GM21515 (cell line): ENCODE measurements around the gene H2BK1.
A peak's percentile ranks its signal among the peaks of the same experiment; 100 is the strongest.

Source experiments
- ATAC-seq: cut with Tn5 transposase; IDR thresholded peaks from one replicate; pipeline ENCODE4 v1.9.1; 2021; ENCODE audit not compliant: unreplicated experiment

The H2BK1 gene

GRCh38 chr7:151179946-151180345 lies 30.3 kb downstream of the H2BK1 start:
- ATAC-seq = no peak

GRCh38 chr7:151179287-151179860 lies 30.9 kb downstream of the H2BK1 start:
- no peak for ATAC-seq

- ATAC-seq = no peak
Observed at GRCh38 chr7:151178831-151179230, 31.5 kb downstream of the H2BK1 start.

GRCh38 chr7:151178236-151178635 lies 32.1 kb downstream of the H2BK1 start:
- ATAC-seq = no peak

GRCh38 chr7:151177310-151177709 lies 33.0 kb downstream of the H2BK1 start:
- ATAC-seq = no peak

GRCh38 chr7:151176401-151176800 lies 33.9 kb downstream of the H2BK1 start:
- ATAC-seq = no peak

GRCh38 chr7:151175793-151176311 lies 34.4 kb downstream of the H2BK1 start:
- ATAC-seq = no peak

GRCh38 chr7:151175047-151175792 lies 35.1 kb downstream of the H2BK1 start:
- ATAC-seq = no peak

- ATAC-seq = no peak
Observed at GRCh38 chr7:151174246-151175046, 35.8 kb downstream of the H2BK1 start.

- no peak for ATAC-seq
Observed at GRCh38 chr7:151173386-151174245, 36.7 kb downstream of the H2BK1 start.

GRCh38 chr7:151172273-151173141 lies 37.8 kb downstream of the H2BK1 start:
- peak; percentile 56 for ATAC-seq

GRCh38 chr7:151168787-151169162 lies 41.5 kb downstream of the H2BK1 start:
- ATAC-seq = no peak

GRCh38 chr7:151168003-151168786 lies 42.1 kb downstream of the H2BK1 start:
- no peak for ATAC-seq

GRCh38 chr7:151167197-151167961 lies 42.9 kb downstream of the H2BK1 start, which contains the start of gene GBX1:
GBX1 (minus strand) TSS chr7:151167694; CDS start chr7:151167548, 146 bp downstream.
- ATAC-seq = no peak

GRCh38 chr7:151166629-151167196 lies 43.6 kb downstream of the H2BK1 start:
- no peak for ATAC-seq

GRCh38 chr7:151161757-151162156 lies 48.5 kb downstream of the H2BK1 start:
- ATAC-seq = no peak
